SIG-M5 (cell line): ENCODE data around the gene TTI1.
"Not testable (repeated sequence)": the region's sequence is repeated elsewhere in the genome, so short reads cannot be mapped to it uniquely, and the experiment has no call there.

Source experiments
- DNase-seq: peaks from one replicate; lab custom pipeline; 2025; lab: John Stamatoyannopoulos, UW

TTI1 gene

GRCh38 chr20:38009416-38009815 is 23.8 kb downstream of the TTI1 start:
- DNase-seq: not testable (repeated sequence)

DNA sequence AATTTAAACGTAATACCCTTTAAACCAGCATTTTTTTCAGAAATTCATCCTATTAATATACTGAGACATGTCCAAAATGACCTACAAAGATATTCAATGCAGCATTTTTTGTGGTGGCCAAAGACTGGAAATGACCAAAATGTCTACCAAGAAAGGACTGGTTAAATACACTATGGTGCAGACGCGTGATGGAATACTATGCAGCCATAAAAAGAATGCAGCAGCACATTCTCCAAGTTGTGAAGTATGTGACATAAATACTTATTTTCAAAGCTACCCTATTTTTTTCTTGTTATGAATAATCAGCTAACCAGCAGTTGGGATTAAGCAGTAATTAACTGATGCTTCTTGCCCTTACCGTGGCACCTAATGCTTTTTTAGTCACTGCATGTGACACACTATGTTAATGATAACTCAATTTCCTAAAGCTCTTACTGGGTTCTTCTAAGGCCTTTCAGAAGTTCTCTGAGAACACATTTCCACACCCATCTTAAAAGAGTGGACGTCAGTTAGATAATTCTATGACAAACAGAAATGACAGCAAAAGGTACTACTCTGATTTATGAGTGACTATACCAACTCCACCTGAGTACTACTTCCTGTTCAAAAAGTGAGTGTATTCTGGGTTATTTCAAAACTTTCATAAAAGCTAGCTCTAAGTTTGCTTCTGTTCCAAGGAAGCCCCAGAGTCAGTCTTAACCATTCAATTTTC is 24.9 kb downstream of the TTI1 start:
- DNase-seq: no peak

GRCh38 chr20:38007526-38007925 is 25.7 kb downstream of the TTI1 start:
- no peak for DNase-seq

DNA sequence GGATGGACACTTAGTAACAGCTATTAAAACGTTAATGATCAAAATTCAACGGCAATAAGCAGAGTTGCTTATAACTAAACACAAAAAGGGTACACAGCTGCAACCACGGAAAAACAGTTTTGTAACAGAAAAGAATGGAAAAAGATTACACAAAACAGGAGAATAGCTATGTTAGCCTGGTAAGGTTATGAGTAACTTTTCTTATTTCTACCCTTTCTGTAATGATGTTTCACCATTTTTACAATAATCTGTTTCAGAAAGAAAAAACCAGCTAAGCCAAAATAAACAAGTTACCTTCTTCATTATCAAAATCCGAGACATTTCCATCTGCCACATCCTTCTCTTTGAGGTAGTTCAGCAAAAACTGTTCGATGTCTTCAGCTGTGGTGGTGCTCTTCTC is 27.4 kb downstream of the TTI1 start:
- DNase-seq: no peak

- no peak for DNase-seq
Observed at GRCh38 chr20:38004416-38004815, 28.8 kb downstream of the TTI1 start.

- DNase-seq: no peak
Observed at GRCh38 chr20:38002422-38002821, 30.8 kb downstream of the TTI1 start.

- no peak for DNase-seq
Observed at GRCh38 chr20:38001981-38002380, 31.3 kb downstream of the TTI1 start.

DNA sequence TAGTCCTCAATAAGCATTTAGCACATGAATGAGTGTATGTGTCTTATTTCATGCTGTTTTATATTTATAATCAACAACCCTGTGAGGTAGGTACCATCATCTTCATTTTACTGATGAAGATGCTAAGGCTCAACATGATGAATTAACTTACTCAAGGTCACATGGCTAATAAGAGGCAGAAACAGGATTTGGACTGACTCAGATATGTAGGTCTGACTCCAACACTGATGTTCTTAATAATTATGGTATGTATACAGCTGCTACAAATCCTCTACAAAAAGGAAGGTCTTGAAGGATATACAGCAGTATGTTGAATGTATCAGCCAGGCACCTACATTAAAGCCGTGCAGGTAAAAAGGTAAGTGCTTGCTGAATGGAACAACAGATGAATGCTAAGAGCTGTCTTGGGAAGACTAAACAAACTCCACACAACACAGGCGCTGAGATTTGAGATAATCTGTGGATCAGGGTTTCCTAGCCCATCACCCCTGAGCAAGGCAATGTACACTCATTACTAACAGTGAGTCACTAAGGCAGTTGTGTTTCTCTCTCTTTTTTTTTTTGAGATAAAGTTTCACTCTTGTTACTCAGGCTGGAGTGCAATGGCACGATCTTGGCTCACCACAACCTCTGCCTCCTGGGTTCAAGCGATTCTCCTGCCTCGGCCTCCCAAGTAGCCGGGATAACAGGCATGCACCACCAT is 31.9 kb downstream of the TTI1 start:
- DNase-seq: no peak

- no peak for DNase-seq
Observed at GRCh38 chr20:38000293-38000692, 33.0 kb downstream of the TTI1 start.

- no peak for DNase-seq
Observed at GRCh38 chr20:37999526-38000263, 33.6 kb downstream of the TTI1 start.

DNA sequence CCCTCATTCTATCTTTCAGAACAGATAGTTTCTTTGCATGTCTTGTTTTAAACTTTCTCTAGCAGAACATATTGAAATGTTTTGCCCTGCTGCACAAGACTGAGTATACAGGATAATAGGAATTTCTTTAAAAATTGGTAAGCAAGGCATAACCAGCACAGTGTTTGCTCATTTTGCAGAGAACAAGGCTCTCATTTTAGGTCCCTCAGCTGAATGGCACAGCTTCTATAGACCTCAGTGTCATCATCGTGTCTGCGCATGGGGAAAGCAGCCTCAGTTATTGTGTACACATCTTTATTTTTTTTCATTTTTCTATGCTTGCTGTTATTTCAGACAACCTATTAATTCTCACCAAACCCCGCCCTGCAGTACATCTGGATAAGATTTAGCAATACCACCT is 35.7 kb downstream of the TTI1 start:
- no peak for DNase-seq

DNA sequence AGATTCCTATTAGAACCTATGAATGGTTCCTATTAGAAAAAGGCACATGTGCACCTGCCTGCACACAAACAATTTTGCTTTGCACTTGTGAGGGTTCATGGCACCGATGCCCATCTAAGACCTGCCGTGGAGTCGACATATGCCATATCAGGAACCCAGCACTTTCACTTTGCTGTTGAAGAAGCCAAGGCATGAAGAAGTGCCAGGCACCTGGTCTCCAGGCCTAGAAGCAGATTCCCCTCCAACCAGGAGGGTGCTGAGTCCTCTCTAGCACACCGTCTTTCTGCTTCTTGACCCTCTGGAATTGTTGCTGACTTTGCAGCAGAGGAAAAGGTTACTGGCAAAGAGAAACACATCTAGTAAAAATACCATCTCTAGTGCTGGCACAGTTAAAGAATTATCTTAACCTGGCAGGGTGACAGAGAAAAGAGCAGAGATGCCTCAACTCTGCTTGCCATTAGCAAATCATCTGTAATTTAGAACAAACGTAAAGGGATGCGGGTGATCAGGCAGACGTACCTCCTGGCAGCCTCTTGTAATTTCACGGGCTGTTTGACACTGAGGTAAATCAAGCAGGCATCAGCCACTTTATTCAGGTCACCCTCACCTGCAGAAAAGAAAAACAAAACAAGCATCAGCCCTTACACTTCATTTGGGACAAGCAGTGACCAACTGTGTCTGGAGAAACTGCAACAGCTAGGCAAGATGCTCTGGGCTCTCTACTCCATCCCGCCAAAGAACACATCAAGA is 37.2 kb downstream of the TTI1 start:
- DNase-seq: no peak

- no peak for DNase-seq
Observed at GRCh38 chr20:37994512-37994911, 38.7 kb downstream of the TTI1 start.

DNA sequence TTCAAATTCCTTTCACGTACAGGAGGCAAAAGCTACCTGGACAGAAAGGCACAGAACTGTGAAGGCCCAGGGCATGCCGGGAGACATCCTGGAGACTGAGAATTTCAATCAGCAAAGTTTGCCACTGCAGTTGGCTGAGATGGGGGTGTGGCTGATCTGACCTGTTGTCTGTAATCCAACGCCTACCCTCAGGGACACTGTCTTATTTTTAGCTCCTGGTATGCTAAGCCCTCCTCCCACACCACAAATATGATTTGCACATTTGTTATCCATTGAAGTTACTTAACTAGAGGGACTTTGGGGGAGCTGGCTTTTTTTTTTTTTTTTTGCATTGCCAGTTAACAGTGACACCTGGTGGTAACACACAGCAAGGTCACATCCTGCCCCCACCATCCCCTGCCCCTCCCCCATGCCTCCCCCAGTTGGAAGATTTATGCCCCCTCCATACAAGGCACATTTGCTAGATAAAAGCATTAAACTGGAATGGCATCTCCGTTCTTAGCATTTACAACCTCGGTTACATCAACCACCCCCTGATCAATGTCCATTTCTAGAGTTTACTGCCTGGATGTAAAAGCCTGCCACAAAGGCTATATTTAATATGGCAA is 40.4 kb downstream of the TTI1 start:
- no peak for DNase-seq

GRCh38 chr20:37991908-37992307 is 41.3 kb downstream of the TTI1 start:
- no peak for DNase-seq

- no peak for DNase-seq
Observed at GRCh38 chr20:37991157-37991866, 41.9 kb downstream of the TTI1 start.

DNA sequence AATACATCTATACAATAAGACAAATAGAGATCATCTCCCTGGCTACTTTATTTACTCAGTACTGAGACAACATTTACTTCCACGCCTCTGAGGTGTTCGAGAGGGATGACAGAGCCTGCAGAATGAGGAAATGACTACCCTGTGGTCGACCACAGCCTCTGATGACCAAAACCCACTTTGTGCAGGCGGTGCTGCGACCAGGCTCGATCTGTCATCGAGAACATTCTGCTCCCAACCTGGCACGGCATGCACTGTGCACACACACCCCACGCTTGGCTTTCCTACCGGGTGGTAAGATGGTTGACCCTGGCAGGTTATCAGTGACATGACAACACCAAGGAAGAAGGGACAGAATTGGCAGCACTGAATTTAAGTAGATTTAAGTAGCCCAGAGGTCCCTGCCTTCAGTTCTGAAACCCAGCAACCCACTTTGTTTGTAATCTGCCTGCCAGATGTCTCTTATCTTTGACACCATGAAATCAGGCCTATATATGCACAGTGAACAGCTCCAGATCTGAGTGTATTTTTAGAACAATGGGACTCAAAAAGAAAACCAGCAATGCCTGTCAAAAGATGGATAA is 42.6 kb downstream of the TTI1 start:
- peak; percentile 14 for DNase-seq

- no peak for DNase-seq
Observed at GRCh38 chr20:37989601-37990295, 43.5 kb downstream of the TTI1 start.

DNA sequence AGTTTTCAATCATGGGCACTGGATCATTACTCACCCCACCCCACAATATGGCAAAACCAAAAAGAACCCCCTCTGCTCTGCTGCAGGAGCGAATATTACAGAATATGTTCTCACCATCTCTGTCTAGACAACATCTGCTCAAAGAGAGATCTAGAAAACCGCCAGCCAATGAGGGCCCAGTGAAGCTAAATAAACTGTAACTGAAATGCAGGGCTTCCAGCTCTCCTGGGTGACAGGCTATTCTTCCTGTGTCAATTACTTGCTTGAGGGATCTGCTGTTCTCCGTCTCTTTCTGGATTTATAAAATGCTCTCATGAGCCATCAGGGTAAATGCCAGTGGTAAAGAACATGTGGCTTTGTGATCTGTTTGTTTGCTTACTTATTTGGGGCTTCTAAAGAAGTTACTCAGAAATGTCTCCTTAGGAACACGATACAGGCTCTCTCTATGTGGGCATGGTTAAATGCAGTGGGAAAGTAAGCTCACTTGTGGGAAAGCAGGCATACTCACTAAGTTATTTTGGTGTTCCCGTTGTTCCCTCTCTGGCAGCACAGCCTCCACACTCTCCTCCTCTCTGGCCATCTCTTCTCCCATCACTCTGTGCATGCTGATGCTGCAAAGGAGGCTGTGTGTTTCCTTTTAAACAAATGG is 44.8 kb downstream of the TTI1 start:
- no peak for DNase-seq
